OCI-LY3 (cell line): Measurements from ENCODE around the gene HRH1.

ENCODE experiments used
- H2AFZ ChIP-seq: fragments of 200-600, 300-600 bp; shearing (Covaris generic); 2 replicates; pipeline ENCODE4 v1.6.0; 2014; ENCODE audit warnings: antibody characterized with exemption, low read depth, low read length
- H3K27ac ChIP-seq: fragments of 200-600, 300-600 bp; sonication (generic); 2 replicates; pipeline ENCODE4 v1.5.1; 2014; ENCODE audit warnings: mild to moderate bottlenecking, low read length, moderate library complexity, mixed read lengths
- H3K27me3 ChIP-seq: fragments of 200-600, 300-600 bp; sonication (generic); 2 replicates; pipeline ENCODE4 v1.6.1; 2014; ENCODE audit warnings: low read depth, low read length, mixed read lengths
- H3K36me3 ChIP-seq: fragments of 200-600, 300-600 bp; sonication (generic); replicated peaks from 2 replicates; pipeline ENCODE3; 2014; ENCODE audit warnings: low read depth, low read length, mixed read lengths
- H3K4me1 ChIP-seq: fragments of 300-600, 200-600 bp; sonication (generic); 2 replicates; pipeline ENCODE4 v1.6.1; 2014; ENCODE audit warnings: low read length, mixed read lengths
- H3K4me2 ChIP-seq: fragments of 200-600, 300-600 bp; sonication (generic); 2 replicates; pipeline ENCODE4 v1.6.1; 2014; ENCODE audit warnings: low read length, mixed read lengths
- H3K4me3 ChIP-seq: fragments of 300-600, 200-600 bp; sonication (generic); 2 replicates; pipeline ENCODE4 v1.5.1; 2014; ENCODE audit warnings: antibody characterized with exemption, mild to moderate bottlenecking, low read length, moderate library complexity
- H3K79me2 ChIP-seq: fragments of 300-600, 200-600 bp; shearing (Covaris generic); 2 replicates; pipeline ENCODE4 v1.6.1; 2014; ENCODE audit warnings: mild to moderate bottlenecking, low read length, mixed read lengths
- H3K9ac ChIP-seq: fragments of 300-600, 200-600 bp; shearing (Covaris generic); 2 replicates; pipeline ENCODE4 v1.6.0; 2014; ENCODE audit warnings: mild to moderate bottlenecking, low read length, moderate library complexity
- H3K9me3 ChIP-seq: fragments of 200-600, 300-600 bp; shearing (Covaris generic); 2 replicates; pipeline ENCODE4 v1.6.1; 2014; ENCODE audit warnings: low read length, mixed read lengths; ENCODE audit not compliant: insufficient read depth
- H4K20me1 ChIP-seq: fragments of 200-600, 300-600 bp; sonication (generic); 2 replicates; pipeline ENCODE4 v1.6.1; 2016; ENCODE audit warnings: low read length, mixed read lengths; ENCODE audit not compliant: insufficient read depth
- CTCF ChIP-seq: fragments of 200-600, 300-600 bp; sonication (generic); IDR thresholded peaks from 2 replicates; pipeline ENCODE4 v1.5.1; 2014; ENCODE audit warnings: antibody characterized with exemption, low read length, low read depth
- EZH2phosphoT487 ChIP-seq: fragments of 200-600 bp; shearing (Covaris generic); IDR thresholded peaks from 2 replicates; pipeline ENCODE4 v1.6.1; 2018; ENCODE audit warnings: antibody characterized with exemption, mixed run types, low read depth

HRH1 gene

GRCh38 chr3:11272906-11273574 is 118.7 kb downstream of the HRH1 start:
- H2AFZ ChIP-seq, result peak overlapping the region; percentile 61; the same call in 1 of the 2 replicates
- H3K79me2 ChIP-seq, result peaks cover 36% of the 10 kb centered on the region

GRCh38 chr3:11273891-11274291 is 119.6 kb downstream of the HRH1 start:
- H3K27me3 ChIP-seq, result no peaks in the 10 kb centered on the region
- H4K20me1 ChIP-seq, result no peaks in the 10 kb centered on the region; the same call in 1 of the 2 replicates
- TF ChIP-seq CTCF (no peak), EZH2phosphoT487 (no peak)
- peak overlapping the region; percentile 99 for H3K4me3 ChIP-seq
- peaks cover 41% of the 10 kb centered on the region for H3K79me2 ChIP-seq
- H3K4me1 ChIP-seq, result peaks cover 19% of the 10 kb centered on the region
- H3K9ac ChIP-seq, result no peak overlapping the region
- no peaks in the 10 kb centered on the region for H3K9me3 ChIP-seq
- H2AFZ ChIP-seq, result no peak overlapping the region
- peaks cover 18% of the 10 kb centered on the region for H3K36me3 ChIP-seq
- H3K4me2 ChIP-seq, result peak overlapping the region; percentile 86
- H3K27ac ChIP-seq, result peak overlapping the region; percentile 27; the same call in 1 of the 2 replicates

More at GRCh38 chr3:11272906-11273574, 118.7 kb downstream of the HRH1 start:
- TF ChIP-seq CTCF, result no peak
- no peak for TF ChIP-seq EZH2phosphoT487
- H3K4me2 ChIP-seq, result peak overlapping the region; percentile 86
- no peaks in the 10 kb centered on the region for H3K9me3 ChIP-seq
- no peaks in the 10 kb centered on the region for H4K20me1 ChIP-seq
- peak overlapping the region; percentile 99 for H3K4me3 ChIP-seq
- peaks cover 18% of the 10 kb centered on the region for H3K36me3 ChIP-seq
- peak overlapping the region; percentile 92 for H3K9ac ChIP-seq
- H3K27me3 ChIP-seq, result no peaks in the 10 kb centered on the region
- H3K4me1 ChIP-seq, result peaks cover 19% of the 10 kb centered on the region
- H3K27ac ChIP-seq, result peak overlapping the region; percentile 27; the same call in 1 of the 2 replicates

GRCh38 chr3:11274566-11275142 is 120.4 kb downstream of the HRH1 start:
- Histone ChIP-seq H3K4me2 (peak overlapping the region; percentile 86; the same call in 1 of the 2 replicates), H3K4me3 (no peak overlapping the region), H3K9me3 (no peaks in the 10 kb centered on the region), H3K27ac (no peak overlapping the region), H4K20me1 (no peaks in the 10 kb centered on the region; the same call in 1 of the 2 replicates), H3K79me2 (peaks cover 43% of the 10 kb centered on the region), H3K4me1 (peaks cover 19% of the 10 kb centered on the region), H3K9ac (no peak overlapping the region), H2AFZ (no peak overlapping the region), H3K36me3 (peaks cover 18% of the 10 kb centered on the region), H3K27me3 (no peaks in the 10 kb centered on the region)
- TF ChIP-seq CTCF, result no peak
- no peak for TF ChIP-seq EZH2phosphoT487

- Histone ChIP-seq H3K27me3 (no peaks in the 10 kb centered on the region), H3K9ac (no peak overlapping the region), H3K4me2 (no peak overlapping the region), H3K36me3 (peaks cover 18% of the 10 kb centered on the region), H3K4me1 (peaks cover 19% of the 10 kb centered on the region), H3K9me3 (no peaks in the 10 kb centered on the region), H3K27ac (no peak overlapping the region), H3K79me2 (peaks cover 43% of the 10 kb centered on the region), H2AFZ (no peak overlapping the region), H4K20me1 (no peaks in the 10 kb centered on the region; the same call in 1 of the 2 replicates), H3K4me3 (no peak overlapping the region)
- no peak for TF ChIP-seq CTCF
- no peak for TF ChIP-seq EZH2phosphoT487
These were observed 121.6 kb downstream of the HRH1 start for GRCh38 chr3:11275926-11276325.
